B cell (primary cell): ENCODE measurements around the gene SLC23A2.

Experiments
- EZH2 ChIP-seq: IDR thresholded peaks from 2 replicates; pipeline ENCODE4 v1.6.1; 2012; ENCODE audit warnings: borderline replicate concordance, low read depth, mild to moderate bottlenecking, moderate library complexity, low read length; ENCODE audit not compliant: insufficient read depth, poor library complexity, severe bottlenecking
- TF ChIP-seq, protein P1 (sequence below): fragments of 200-600 bp; IDR thresholded peaks from one replicate; pipeline ENCODE4 v1.8.0; 2022; ENCODE audit warnings: antibody characterized with exemption, mild to moderate bottlenecking

DNA sequence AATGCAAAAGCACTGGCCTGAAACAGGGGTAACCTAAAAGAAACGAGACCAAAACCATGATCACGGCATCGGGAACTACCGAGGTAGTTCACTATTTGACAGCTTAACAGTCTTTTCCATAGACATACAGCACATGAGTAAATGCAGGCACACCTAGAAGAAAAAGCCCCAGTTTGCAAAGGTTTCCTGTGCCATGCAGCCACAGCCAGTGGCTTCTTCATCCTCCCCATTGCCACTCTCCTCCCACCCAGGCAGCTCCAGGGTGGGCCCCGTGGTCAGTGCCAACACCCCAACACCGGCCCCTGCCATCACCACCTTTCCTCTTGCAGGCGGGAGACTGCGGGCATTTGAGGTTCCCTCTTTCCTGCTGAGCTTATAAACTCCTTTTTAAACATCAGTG, 115.4 kb downstream of the SLC23A2 start:
- TF ChIP-seq, protein P1, sequence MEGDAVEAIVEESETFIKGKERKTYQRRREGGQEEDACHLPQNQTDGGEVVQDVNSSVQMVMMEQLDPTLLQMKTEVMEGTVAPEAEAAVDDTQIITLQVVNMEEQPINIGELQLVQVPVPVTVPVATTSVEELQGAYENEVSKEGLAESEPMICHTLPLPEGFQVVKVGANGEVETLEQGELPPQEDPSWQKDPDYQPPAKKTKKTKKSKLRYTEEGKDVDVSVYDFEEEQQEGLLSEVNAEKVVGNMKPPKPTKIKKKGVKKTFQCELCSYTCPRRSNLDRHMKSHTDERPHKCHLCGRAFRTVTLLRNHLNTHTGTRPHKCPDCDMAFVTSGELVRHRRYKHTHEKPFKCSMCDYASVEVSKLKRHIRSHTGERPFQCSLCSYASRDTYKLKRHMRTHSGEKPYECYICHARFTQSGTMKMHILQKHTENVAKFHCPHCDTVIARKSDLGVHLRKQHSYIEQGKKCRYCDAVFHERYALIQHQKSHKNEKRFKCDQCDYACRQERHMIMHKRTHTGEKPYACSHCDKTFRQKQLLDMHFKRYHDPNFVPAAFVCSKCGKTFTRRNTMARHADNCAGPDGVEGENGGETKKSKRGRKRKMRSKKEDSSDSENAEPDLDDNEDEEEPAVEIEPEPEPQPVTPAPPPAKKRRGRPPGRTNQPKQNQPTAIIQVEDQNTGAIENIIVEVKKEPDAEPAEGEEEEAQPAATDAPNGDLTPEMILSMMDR, result no peak
- TF ChIP-seq EZH2, result no peak
